Endothelial cell of umbilical vein (primary cell): ENCODE data around the gene BRSK2. TPM values are rescaled to one million over a fixed set of nuclear protein-coding genes. Genes with fewer than 3 reads are reported as not detected.

Source experiments
- BruUV-seq: library from RNA; stranded (reverse); fragments of 400-500 nt; replicated peaks from 2 replicates; lab custom pipeline; 2021; lab: Mats Ljungman, UMichigan
- CTCF ChIA-PET: fragments of 300-600, 350-600 bp; sonication (Branson Sonifier 250); formaldehyde crosslinking; loops from one replicate; lab custom pipeline; 2021; ENCODE audit warnings: antibody characterized with exemption, inconsistent platforms; lab: Charles Lee
- POLR2A ChIA-PET: fragments of 300-600, 350-600 bp; sonication (Branson Sonifier 250); formaldehyde crosslinking; loops from one replicate; lab custom pipeline; 2021; ENCODE audit warnings: antibody characterized with exemption, inconsistent platforms; lab: Charles Lee
- DNase-seq: peaks from one replicate; pipeline ENCODE4 v3.0.0-alpha.2; 2011; ENCODE audit warnings: low read depth, low spot score
- FAIRE-seq: peaks from 2 replicates; lab custom pipeline; 2011; peaks lifted over from hg19 to GRCh38; lab: Jason Lieb, UNC
- H2AFZ ChIP-seq: 2 replicates; pipeline ENCODE4 v1.6.0; 2012; ENCODE audit warnings: low read depth, low read length, control low read depth, inconsistent platforms
- H3K27ac ChIP-seq: 2 replicates; pipeline ENCODE4 v1.5.1; 2011; ENCODE audit warnings: low read depth, mild to moderate bottlenecking, control low read depth, low read length, moderate library complexity; ENCODE audit not compliant: insufficient read depth
- H3K27me3 ChIP-seq, 2 experiments: 2 replicates each; pipeline versions ENCODE4 v1.6.0 to v1.6.1; 2011; ENCODE audit warnings: low read length in 2 of 2, mixed read lengths in 1 of 2; ENCODE audit not compliant: control insufficient read depth in 2 of 2, insufficient read depth in 2 of 2
- H3K36me3 ChIP-seq, 2 experiments: 2 replicates in 1 of 2; 3 replicates in 1 of 2; pipeline ENCODE4 v1.5.1; 2011; ENCODE audit warnings: low read length in 2 of 2, mild to moderate bottlenecking in 1 of 2, moderate library complexity in 1 of 2; ENCODE audit not compliant: control insufficient read depth in 2 of 2, insufficient read depth in 2 of 2; ENCODE audit errors: extremely low read depth in 1 of 2
- H3K4me1 ChIP-seq: 3 replicates; pipeline ENCODE4 v1.5.1; 2011; ENCODE audit warnings: mild to moderate bottlenecking, low read length; ENCODE audit not compliant: control insufficient read depth, insufficient read depth; ENCODE audit errors: extremely low read depth
- H3K4me2 ChIP-seq: 2 replicates; pipeline ENCODE4 v1.6.1; 2011; ENCODE audit warnings: low read length, control low read depth, mixed read lengths; ENCODE audit not compliant: insufficient read depth
- H3K4me3 ChIP-seq, 3 experiments: fragments of 200-600 bp in 1 of 3; sonication (generic), shearing (Covaris generic) in 1 of 3; replicated peaks in 1 of 3; 2 replicates each; pipeline ENCODE4 v1.5.1; 2011 to 2016; ENCODE audit warnings: control low read depth in 3 of 3, low read length in 3 of 3, mild to moderate bottlenecking in 2 of 3, inconsistent platforms in 1 of 3, low read depth in 1 of 3, moderate library complexity in 1 of 3; ENCODE audit not compliant: insufficient read depth in 1 of 3
- H3K79me2 ChIP-seq: 2 replicates; pipeline ENCODE4 v1.6.0; 2012; ENCODE audit warnings: low read length, inconsistent platforms; ENCODE audit not compliant: control insufficient read depth, insufficient read depth
- H3K9ac ChIP-seq: replicated peaks from 2 replicates; pipeline ENCODE3; 2011; ENCODE audit warnings: low read length, control low read depth; ENCODE audit not compliant: insufficient read depth; ENCODE audit errors: extremely low read depth
- H3K9me1 ChIP-seq: replicated peaks from 3 replicates; pipeline ENCODE4 v1.6.0; 2011; ENCODE audit warnings: mild to moderate bottlenecking, low read length; ENCODE audit not compliant: control insufficient read depth, insufficient read depth; ENCODE audit errors: extremely low read depth
- H3K9me3 ChIP-seq: replicated peaks from 2 replicates; pipeline ENCODE4 v1.5.1; 2012; ENCODE audit warnings: low read length, inconsistent platforms; ENCODE audit not compliant: control insufficient read depth, insufficient read depth
- H4K20me1 ChIP-seq: replicated peaks from 2 replicates; pipeline ENCODE3; 2011; ENCODE audit warnings: mild to moderate bottlenecking, low read length; ENCODE audit not compliant: control insufficient read depth, insufficient read depth; ENCODE audit errors: extremely low read depth
- EZH2 ChIP-seq: IDR thresholded peaks from 2 replicates; pipeline ENCODE4 v1.6.1; 2012; ENCODE audit warnings: borderline replicate concordance, low read depth, mild to moderate bottlenecking, moderate library complexity, low read length, inconsistent platforms; ENCODE audit not compliant: severe bottlenecking
- FOS ChIP-seq: IDR thresholded peaks from 2 replicates; pipeline ENCODE4 v1.6.1; 2011; ENCODE audit warnings: mild to moderate bottlenecking, low read length, moderate library complexity, borderline replicate concordance; ENCODE audit not compliant: insufficient read depth
- GATA2 ChIP-seq: IDR thresholded peaks from 2 replicates; pipeline ENCODE4 v1.7.0; 2011; ENCODE audit warnings: low read depth, mild to moderate bottlenecking, moderate library complexity, mixed read lengths, low read length; ENCODE audit not compliant: insufficient read length, insufficient read depth
- JUN ChIP-seq: IDR thresholded peaks from 2 replicates; pipeline ENCODE4 v1.6.1; 2011; ENCODE audit warnings: borderline replicate concordance, low read depth; ENCODE audit not compliant: insufficient read length, insufficient read depth
- MYC ChIP-seq: IDR thresholded peaks from one replicate; pipeline ENCODE4 v1.6.1; 2011; ENCODE audit warnings: mild to moderate bottlenecking, low read depth, low read length
- POLR2A ChIP-seq: IDR thresholded peaks from 2 replicates; pipeline ENCODE4 v1.6.1; 2012; ENCODE audit warnings: low read depth, mild to moderate bottlenecking, control low read depth, low read length
- POLR2AphosphoS5 ChIP-seq: IDR thresholded peaks from 2 replicates; pipeline ENCODE4 v1.6.1; 2012; ENCODE audit warnings: low read depth, mild to moderate bottlenecking, control low read depth, low read length, moderate library complexity; ENCODE audit not compliant: insufficient read depth
- dilution Hi-C: fragments of 300-500 bp; cut with MboI; formaldehyde crosslinking; loops from one replicate; pipeline ENCODE4 v1.15.0; 2019; ENCODE audit warnings: low sequenced_read_pairs; ENCODE audit not compliant: extremely low pct_ligation_motif_present
- intact Hi-C: fragments of 100-400 bp; cut with micrococcal nuclease; formaldehyde crosslinking; loops from one replicate; pipeline ENCODE4 v1.10.0; 2022
- polyA plus RNA-seq, 4 experiments: library from polyadenylated mRNA; depleted of rRNA in 3 of 4; stranded (reverse) in 3 of 4; unstranded in 1 of 4; fragments of >200 nt; gene quantifications; 2 replicates each; pipeline versions ENCODE4 v1.2.1 to v1.2.3, GENCODE V29; 2011 to 2012; ENCODE audit warnings: missing spikeins in 1 of 4
- total RNA-seq: library from RNA; stranded (reverse); gene quantifications from 2 replicates; pipeline ENCODE4 v1.2.3, GENCODE V29; 2021
- TF ChIP-seq, protein P1 (sequence below), 2 donors: IDR thresholded peaks; 1 replicate in 1 of 2; 2 replicates in 1 of 2; pipeline ENCODE4 v1.5.1; 2011; ENCODE audit warnings: low read length in 2 of 2, mild to moderate bottlenecking in 2 of 2, moderate library complexity in 2 of 2, control low read depth in 1 of 2, inconsistent platforms in 1 of 2, low read depth in 1 of 2; ENCODE audit not compliant: insufficient read depth in 1 of 2; ENCODE audit errors: extremely low read depth in 1 of 2
- TF ChIP-seq, protein P2 (sequence below): IDR thresholded peaks from 2 replicates; pipeline ENCODE4 v1.6.1; 2011; ENCODE audit not compliant: insufficient read depth, insufficient read length

The BRSK2 gene
- total and polyA plus RNA-seq, 2 donors (not counting 3 experiments of a cell fraction or from before 2014, with no cell fraction given) = 0.08 to 0.20 TPM

DNA sequence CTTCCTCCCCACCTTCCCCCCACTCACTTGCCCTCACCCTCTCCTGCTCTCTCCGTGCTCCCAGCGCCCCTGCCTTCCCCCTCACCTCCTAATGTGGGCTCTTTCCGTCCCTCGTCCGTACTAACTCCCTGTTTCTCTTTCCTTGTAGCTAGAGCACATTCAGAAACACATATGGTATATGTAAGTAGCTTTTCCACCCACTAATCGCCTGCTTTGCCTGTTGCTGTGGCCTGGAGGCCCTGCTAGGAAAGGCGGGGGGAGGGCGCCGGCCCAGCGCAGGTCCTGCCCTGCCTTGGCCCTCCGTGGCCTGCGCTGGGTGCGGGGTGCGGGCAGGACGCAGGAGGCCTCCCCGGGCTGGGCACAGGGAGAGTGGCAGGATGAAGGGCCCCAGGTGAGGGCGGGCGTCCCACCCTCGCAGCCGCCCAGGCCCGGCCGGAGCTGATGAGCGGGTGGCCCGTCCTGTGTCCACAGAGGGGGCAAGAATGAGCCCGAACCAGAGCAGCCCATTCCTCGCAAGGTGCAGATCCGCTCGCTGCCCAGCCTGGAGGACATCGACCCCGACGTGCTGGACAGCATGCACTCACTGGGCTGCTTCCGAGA lies 55.2 kb downstream of the BRSK2 start:
- CTCF ChIA-PET = no interaction called here
- Histone ChIP-seq H4K20me1 (no peaks in the 10 kb centered on the region), H3K36me3 (no peaks in the 10 kb centered on the region), H3K4me1 (no peaks in the 10 kb centered on the region), H2AFZ (no peak overlapping the region), H3K9me3 (no peaks in the 10 kb centered on the region), H3K27me3 (no peaks in the 10 kb centered on the region), H3K9me1 (no peaks in the 10 kb centered on the region), H3K79me2 (no peaks in the 10 kb centered on the region), H3K9ac (no peak overlapping the region), H3K27ac (no peak overlapping the region), H3K4me2 (no peak overlapping the region), H3K4me3 (no peak overlapping the region)
- TF ChIP-seq MYC = no peak
- TF ChIP-seq POLR2A = no peak
- TF ChIP-seq, protein P1, sequence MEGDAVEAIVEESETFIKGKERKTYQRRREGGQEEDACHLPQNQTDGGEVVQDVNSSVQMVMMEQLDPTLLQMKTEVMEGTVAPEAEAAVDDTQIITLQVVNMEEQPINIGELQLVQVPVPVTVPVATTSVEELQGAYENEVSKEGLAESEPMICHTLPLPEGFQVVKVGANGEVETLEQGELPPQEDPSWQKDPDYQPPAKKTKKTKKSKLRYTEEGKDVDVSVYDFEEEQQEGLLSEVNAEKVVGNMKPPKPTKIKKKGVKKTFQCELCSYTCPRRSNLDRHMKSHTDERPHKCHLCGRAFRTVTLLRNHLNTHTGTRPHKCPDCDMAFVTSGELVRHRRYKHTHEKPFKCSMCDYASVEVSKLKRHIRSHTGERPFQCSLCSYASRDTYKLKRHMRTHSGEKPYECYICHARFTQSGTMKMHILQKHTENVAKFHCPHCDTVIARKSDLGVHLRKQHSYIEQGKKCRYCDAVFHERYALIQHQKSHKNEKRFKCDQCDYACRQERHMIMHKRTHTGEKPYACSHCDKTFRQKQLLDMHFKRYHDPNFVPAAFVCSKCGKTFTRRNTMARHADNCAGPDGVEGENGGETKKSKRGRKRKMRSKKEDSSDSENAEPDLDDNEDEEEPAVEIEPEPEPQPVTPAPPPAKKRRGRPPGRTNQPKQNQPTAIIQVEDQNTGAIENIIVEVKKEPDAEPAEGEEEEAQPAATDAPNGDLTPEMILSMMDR (IDR thresholded peaks at IDR 0.05; ENCODE audit: extremely low read depth in 1 of 2, insufficient read depth in 1 of 2, low read depth in 1 of 2, low read length in 2 of 2) = no peak
- TF ChIP-seq EZH2 = no peak
- no peak for TF ChIP-seq FOS
- TF ChIP-seq, protein P2, sequence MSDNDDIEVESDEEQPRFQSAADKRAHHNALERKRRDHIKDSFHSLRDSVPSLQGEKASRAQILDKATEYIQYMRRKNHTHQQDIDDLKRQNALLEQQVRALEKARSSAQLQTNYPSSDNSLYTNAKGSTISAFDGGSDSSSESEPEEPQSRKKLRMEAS = no peak
- no peak for TF ChIP-seq POLR2AphosphoS5
- TF ChIP-seq JUN = no peak
- TF ChIP-seq GATA2 = no peak
- dilution Hi-C loops = no loop called here
- POLR2A ChIA-PET = no interaction called here
- no TSS peak for BruUV-seq
- FAIRE-seq (no peak), DNase-seq (no peak)
- intact Hi-C loops = no loop called here
